Keratinocyte (primary cell): ENCODE data around the gene HOXA1. TPM values are rescaled to one million over a fixed set of nuclear protein-coding genes. Genes with fewer than 3 reads are reported as not detected.

Experiments
- DNase-seq: peaks from one replicate; pipeline ENCODE4 v3.0.0-alpha.2; 2011; ENCODE audit warnings: low read depth, missing footprints, low spot score
- FAIRE-seq: peaks from 2 replicates; lab custom pipeline; 2011; peaks lifted over from hg19 to GRCh38; lab: Jason Lieb, UNC
- H2AFZ ChIP-seq: 2 replicates; pipeline ENCODE4 v1.6.0; 2012; ENCODE audit warnings: low read length, control low read depth, inconsistent platforms; ENCODE audit not compliant: control insufficient read depth
- H3K27ac ChIP-seq: 2 replicates; pipeline ENCODE4 v1.5.1; 2011; ENCODE audit warnings: low read length; ENCODE audit not compliant: control insufficient read depth, insufficient read depth
- H3K27me3 ChIP-seq: 3 replicates; pipeline ENCODE4 v1.6.0; 2011; ENCODE audit warnings: low read length; ENCODE audit not compliant: control insufficient read depth, insufficient read depth; ENCODE audit errors: extremely low read depth
- H3K36me3 ChIP-seq, 2 experiments: 2 replicates in 1 of 2; 3 replicates in 1 of 2; pipeline ENCODE4 v1.5.1; 2011; ENCODE audit warnings: low read length in 2 of 2, mild to moderate bottlenecking in 1 of 2; ENCODE audit not compliant: control insufficient read depth in 2 of 2, insufficient read depth in 2 of 2; ENCODE audit errors: extremely low read depth in 1 of 2
- H3K4me1 ChIP-seq: 3 replicates; pipeline ENCODE4 v1.5.1; 2011; ENCODE audit warnings: low read length; ENCODE audit not compliant: control insufficient read depth, insufficient read depth; ENCODE audit errors: extremely low read depth
- H3K4me2 ChIP-seq: 3 replicates; pipeline ENCODE4 v1.6.0; 2011; ENCODE audit warnings: low read depth, low read length; ENCODE audit not compliant: control insufficient read depth, insufficient read depth; ENCODE audit errors: extremely low read depth
- H3K4me3 ChIP-seq, 3 experiments: fragments of 200-600 bp in 1 of 3; sonication (generic) in 1 of 3; 2 replicates in 2 of 3; 3 replicates in 1 of 3; pipeline ENCODE4 v1.5.1; 2011 to 2016; ENCODE audit warnings: low read length in 3 of 3, mild to moderate bottlenecking in 3 of 3, control low read depth in 2 of 3, inconsistent platforms in 1 of 3, low read depth in 1 of 3, mixed read lengths in 1 of 3, mixed run types in 1 of 3, moderate library complexity in 1 of 3; ENCODE audit not compliant: control insufficient read depth in 2 of 3, insufficient read depth in 2 of 3; ENCODE audit errors: extremely low read depth in 1 of 3
- H3K79me2 ChIP-seq: 2 replicates; pipeline ENCODE4 v1.6.0; 2012; ENCODE audit warnings: low read length; ENCODE audit not compliant: control insufficient read depth, insufficient read depth
- H3K9ac ChIP-seq: 3 replicates; pipeline ENCODE4 v1.6.0; 2011; ENCODE audit warnings: low read length; ENCODE audit not compliant: control insufficient read depth, insufficient read depth; ENCODE audit errors: extremely low read depth
- H3K9me1 ChIP-seq: 3 replicates; pipeline ENCODE4 v1.6.0; 2011; ENCODE audit warnings: low read length; ENCODE audit not compliant: control insufficient read depth, insufficient read depth; ENCODE audit errors: extremely low read depth
- H3K9me3 ChIP-seq: 2 replicates; pipeline ENCODE4 v1.5.1; 2012; ENCODE audit warnings: low read depth, low read length; ENCODE audit not compliant: control insufficient read depth
- H4K20me1 ChIP-seq: 3 replicates; pipeline ENCODE4 v1.6.0; 2011; ENCODE audit warnings: low read length; ENCODE audit not compliant: control insufficient read depth, insufficient read depth; ENCODE audit errors: extremely low read depth
- EZH2 ChIP-seq: IDR thresholded peaks from one replicate; pipeline ENCODE4 v1.6.1; 2012; ENCODE audit warnings: inconsistent platforms, mild to moderate bottlenecking, low read length, moderate library complexity
- dilution Hi-C: fragments of 300-500 bp; cut with MboI; formaldehyde crosslinking; loops from one replicate; pipeline ENCODE4 v1.7.0; 2020; ENCODE audit warnings: low sequenced_read_pairs; ENCODE audit not compliant: extremely low pct_ligation_motif_present
- polyA plus RNA-seq, 5 experiments: library from polyadenylated mRNA; depleted of rRNA in 3 of 5; stranded (reverse) in 3 of 5; stranded (forward) in 1 of 5; unstranded in 1 of 5; fragments of >200 nt; gene quantifications; 1 replicate in 1 of 5; 2 replicates in 3 of 5; 3 replicates in 1 of 5; pipeline versions ENCODE4 v1.2.1 to v1.2.3, GENCODE V29; 2011 to 2012; ENCODE audit warnings: missing spikeins in 2 of 5, low read depth in 1 of 5, low replicate concordance in 1 of 5
- TF ChIP-seq, protein P1 (sequence below), 3 experiments: IDR thresholded peaks in 1 of 3; conservative IDR thresholded peaks in 1 of 3; optimal IDR thresholded peaks in 1 of 3; 2 replicates in 2 of 3; 3 replicates in 1 of 3; pipeline versions ENCODE3 to v1.5.1; 2011; ENCODE audit warnings: low read length in 3 of 3, mild to moderate bottlenecking in 3 of 3, moderate library complexity in 2 of 3, control low read depth in 1 of 3, inconsistent platforms in 1 of 3; ENCODE audit not compliant: insufficient read depth in 2 of 3; ENCODE audit errors: extremely low read depth in 1 of 3

The HOXA1 gene
- polyA plus RNA-seq, 1 donor (not counting 4 experiments of a cell fraction or from before 2014, with no cell fraction given): 11.9 TPM

- no peaks in the 10 kb centered on the region for H4K20me1 ChIP-seq
- TF ChIP-seq, protein P1, sequence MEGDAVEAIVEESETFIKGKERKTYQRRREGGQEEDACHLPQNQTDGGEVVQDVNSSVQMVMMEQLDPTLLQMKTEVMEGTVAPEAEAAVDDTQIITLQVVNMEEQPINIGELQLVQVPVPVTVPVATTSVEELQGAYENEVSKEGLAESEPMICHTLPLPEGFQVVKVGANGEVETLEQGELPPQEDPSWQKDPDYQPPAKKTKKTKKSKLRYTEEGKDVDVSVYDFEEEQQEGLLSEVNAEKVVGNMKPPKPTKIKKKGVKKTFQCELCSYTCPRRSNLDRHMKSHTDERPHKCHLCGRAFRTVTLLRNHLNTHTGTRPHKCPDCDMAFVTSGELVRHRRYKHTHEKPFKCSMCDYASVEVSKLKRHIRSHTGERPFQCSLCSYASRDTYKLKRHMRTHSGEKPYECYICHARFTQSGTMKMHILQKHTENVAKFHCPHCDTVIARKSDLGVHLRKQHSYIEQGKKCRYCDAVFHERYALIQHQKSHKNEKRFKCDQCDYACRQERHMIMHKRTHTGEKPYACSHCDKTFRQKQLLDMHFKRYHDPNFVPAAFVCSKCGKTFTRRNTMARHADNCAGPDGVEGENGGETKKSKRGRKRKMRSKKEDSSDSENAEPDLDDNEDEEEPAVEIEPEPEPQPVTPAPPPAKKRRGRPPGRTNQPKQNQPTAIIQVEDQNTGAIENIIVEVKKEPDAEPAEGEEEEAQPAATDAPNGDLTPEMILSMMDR (optimal IDR thresholded peaks at IDR 0.05 in 1 of 3, IDR thresholded peaks at IDR 0.05 in 1 of 3, conservative IDR thresholded peaks at IDR 0.05 in 1 of 3; ENCODE audit: extremely low read depth in 1 of 3, insufficient read depth in 2 of 3, low read length in 3 of 3): peak in 2 of 3 experiments; percentile 23 to 26
- no peak for TF ChIP-seq EZH2
- FAIRE-seq (no peak), DNase-seq (no peak)
- no peaks in the 10 kb centered on the region for H3K27me3 ChIP-seq
- H3K36me3 ChIP-seq: peaks cover 2 to 17% of the 10 kb centered on the region in 2 experiments
- dilution Hi-C loops: loop anchor here (25.0 kb wide), 1 partner anchor 236 kb away; the partner anchor contains the start of gene SKAP2
- H2AFZ ChIP-seq: no peak overlapping the region
- no peaks in the 10 kb centered on the region for H3K9me1 ChIP-seq
- H3K79me2 ChIP-seq: peaks cover 81% of the 10 kb centered on the region
- H3K27ac ChIP-seq: peak overlapping the region; percentile 97
- H3K4me3 ChIP-seq: peak overlapping the region; percentile 83 to 96 (median 89)
- peaks cover 43% of the 10 kb centered on the region for H3K4me1 ChIP-seq
- H3K4me2 ChIP-seq: peak overlapping the region; percentile 97
- H3K9ac ChIP-seq: peak overlapping the region; percentile 97
- no peaks in the 10 kb centered on the region for H3K9me3 ChIP-seq
Measured at GRCh38 chr7:27097686-27098577, 2.1 kb upstream of the HOXA1 start.

DNA sequence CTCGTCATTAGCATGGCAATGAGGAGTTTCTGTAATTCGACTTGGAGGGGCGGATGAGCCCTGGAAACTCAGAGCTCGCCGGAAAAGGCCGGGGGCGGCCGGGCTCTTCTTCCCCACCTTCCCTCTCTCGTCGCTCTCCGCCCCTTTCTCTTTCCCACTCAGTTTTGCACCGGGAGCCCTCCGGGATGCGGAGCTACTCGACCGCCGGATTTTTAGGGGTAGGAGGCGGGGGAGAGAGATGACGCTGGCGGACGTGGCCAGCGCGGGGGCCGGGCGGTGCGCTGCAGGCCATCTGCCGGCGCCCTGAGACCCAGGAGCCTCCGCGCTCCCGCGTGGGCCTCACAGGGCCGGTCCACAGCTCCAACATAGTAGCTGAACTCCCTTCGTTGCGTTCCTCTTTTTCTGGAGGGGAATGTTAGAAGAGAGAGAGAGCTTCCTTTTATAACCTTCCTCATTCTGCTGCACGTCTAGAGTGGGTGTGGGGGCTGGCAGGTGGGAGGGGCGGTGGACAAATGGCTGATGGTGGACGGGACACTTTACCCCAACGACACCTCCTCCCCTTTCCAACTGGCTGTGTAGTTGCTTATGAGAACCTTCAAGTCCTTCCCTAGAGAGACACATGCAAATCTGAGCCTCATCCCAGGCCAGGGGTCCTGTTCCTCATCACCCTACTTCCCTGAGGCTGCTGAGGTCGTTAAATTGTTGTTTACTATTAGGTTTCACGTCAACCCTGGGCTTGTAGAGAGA is 1.1 kb upstream of the HOXA1 start:
- TF ChIP-seq, protein P1 (optimal IDR thresholded peaks at IDR 0.05 in 1 of 3, IDR thresholded peaks at IDR 0.05 in 1 of 3, conservative IDR thresholded peaks at IDR 0.05 in 1 of 3; ENCODE audit: extremely low read depth in 1 of 3, insufficient read depth in 2 of 3, low read length in 3 of 3): peak in 1 of 3 experiments; percentile 2
- TF ChIP-seq EZH2: no peak
- H3K9me1 ChIP-seq: no peaks in the 10 kb centered on the region
- peak; percentile 52 for FAIRE-seq
- no peaks in the 10 kb centered on the region for H4K20me1 ChIP-seq
- H3K36me3 ChIP-seq: peaks cover 3 to 17% of the 10 kb centered on the region in 2 experiments
- peak overlapping the region; percentile 83 to 96 (median 89) for H3K4me3 ChIP-seq
- peak overlapping the region; percentile 97 for H3K9ac ChIP-seq
- no peaks in the 10 kb centered on the region for H3K27me3 ChIP-seq
- no peaks in the 10 kb centered on the region for H3K9me3 ChIP-seq
- DNase-seq: no peak
- peak overlapping the region; percentile 97 for H3K27ac ChIP-seq
- dilution Hi-C loops: loop anchor here (25.0 kb wide), 1 partner anchor 235 kb away; the partner anchor contains the start of gene SKAP2
- H2AFZ ChIP-seq: no peak overlapping the region
- peaks cover 35% of the 10 kb centered on the region for H3K4me1 ChIP-seq
- H3K4me2 ChIP-seq: peak overlapping the region; percentile 97
- H3K79me2 ChIP-seq: peaks cover 79% of the 10 kb centered on the region
